Measurements from ENCODE around the gene TTC29.
A peak's percentile ranks its signal among the peaks of the same experiment; 100 is the strongest.

Gene TTC29, protein sequence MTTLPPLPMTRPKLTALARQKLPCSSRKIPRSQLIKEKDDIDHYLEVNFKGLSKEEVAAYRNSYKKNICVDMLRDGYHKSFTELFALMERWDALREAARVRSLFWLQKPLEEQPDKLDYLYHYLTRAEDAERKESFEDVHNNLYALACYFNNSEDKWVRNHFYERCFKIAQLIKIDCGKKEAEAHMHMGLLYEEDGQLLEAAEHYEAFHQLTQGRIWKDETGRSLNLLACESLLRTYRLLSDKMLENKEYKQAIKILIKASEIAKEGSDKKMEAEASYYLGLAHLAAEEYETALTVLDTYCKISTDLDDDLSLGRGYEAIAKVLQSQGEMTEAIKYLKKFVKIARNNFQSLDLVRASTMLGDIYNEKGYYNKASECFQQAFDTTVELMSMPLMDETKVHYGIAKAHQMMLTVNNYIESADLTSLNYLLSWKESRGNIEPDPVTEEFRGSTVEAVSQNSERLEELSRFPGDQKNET

DNA sequence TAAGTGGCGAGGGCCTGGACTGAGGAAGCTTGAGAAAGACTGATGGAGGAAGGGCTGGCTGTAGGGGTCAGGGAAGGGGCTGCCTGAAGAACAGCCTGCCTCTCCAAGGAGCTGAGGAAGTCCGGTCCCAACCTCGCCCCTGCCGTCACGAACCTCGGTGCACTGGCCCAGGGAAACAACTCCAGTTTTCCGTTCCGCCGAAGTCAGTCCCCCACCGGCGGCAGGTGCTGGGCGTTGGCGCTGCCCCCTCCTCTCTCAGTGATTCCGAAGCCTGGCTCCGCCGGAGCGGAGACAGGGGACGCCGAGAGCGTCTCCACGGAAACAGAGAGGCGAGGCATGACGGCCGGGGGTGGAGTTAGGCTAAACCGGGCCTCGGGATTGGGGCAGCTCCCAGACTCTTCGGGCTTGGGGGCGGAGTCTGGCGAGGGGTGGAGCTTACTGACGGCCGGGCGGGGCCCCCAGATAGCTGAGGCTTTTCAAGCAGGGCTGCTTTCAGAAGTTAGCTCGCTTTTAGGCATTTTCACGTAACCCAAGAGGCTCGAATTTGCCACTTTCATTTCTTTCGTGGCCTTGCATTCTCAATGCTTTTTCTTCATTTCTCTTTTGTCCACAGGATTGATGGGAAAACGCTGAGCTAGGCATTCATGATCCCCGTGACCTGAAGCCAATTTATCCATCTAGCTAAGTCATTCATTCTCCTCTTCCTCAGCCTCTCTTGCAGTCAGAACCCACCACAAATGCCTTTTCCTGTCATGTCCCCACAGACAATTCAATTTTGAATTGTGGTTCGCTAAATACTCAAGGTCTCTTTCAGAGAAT lies at the start of gene TTC29:
Gene TTC29, minus strand, starts transcription at position 309 of the 819 bp plus-strand sequence. CDS start 5,969 bp downstream, outside the sequence.
- DNase-seq: peak; percentile 2 to 53

DNA sequence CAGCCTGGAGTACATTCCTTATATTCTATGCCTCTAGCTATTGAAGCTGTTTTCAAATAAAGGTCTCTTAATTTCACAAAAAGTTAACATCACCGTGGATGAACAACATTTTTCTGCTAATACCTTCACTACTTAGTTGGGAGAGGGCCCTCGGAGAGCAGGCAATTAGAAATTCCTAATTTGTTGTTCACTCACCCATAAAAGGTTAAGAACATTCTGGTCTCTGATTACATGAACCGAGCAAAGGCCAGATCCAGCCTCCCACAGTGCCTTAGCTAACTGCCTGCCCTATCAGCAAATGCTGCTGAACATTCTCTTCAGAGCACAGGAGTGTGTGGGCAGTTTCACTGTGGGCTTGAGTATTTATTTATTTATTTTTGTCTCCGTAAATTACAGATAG lies 36.0 kb upstream of the TTC29 start:
- DNase-seq: no peak

DNA sequence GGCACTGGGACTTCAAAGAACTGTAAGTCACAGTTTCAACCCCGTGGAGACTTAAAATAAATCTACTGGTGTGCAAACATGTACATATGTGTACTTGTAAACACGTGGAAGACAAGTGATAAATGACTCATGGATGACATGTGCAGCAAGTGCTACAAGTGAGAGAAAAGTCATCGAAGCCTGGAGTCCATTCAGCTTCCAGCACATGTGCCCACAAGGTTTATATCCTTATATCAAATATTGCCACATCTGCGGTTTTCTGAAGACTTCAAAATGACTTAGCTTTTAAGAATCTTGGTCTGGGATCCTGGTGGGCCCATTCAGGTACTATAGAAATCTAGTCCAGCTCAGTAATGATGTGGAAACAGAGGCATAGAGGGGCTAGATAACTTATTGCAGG lies 33.0 kb upstream of the TTC29 start:
- DNase-seq: no peak

DNA sequence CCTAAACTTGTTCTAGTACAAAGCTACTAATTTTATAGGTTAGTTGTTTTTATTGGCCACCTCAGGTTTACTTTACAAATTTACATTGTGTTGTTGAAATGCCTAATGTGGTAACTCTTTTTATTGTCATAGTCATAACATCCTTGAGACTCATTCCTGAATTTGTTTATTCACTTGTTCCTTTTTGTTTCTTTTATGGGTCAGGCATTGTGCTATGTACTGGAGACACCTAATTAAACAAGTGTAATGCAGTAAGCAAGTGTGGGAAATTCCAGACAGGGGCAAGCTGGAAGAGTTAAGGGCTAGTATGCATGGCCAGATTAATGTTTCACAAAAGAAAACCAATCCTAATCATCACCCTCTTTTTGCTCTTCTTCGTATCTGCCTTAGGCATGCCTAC lies 30.5 kb upstream of the TTC29 start:
- no peak for DNase-seq

DNA sequence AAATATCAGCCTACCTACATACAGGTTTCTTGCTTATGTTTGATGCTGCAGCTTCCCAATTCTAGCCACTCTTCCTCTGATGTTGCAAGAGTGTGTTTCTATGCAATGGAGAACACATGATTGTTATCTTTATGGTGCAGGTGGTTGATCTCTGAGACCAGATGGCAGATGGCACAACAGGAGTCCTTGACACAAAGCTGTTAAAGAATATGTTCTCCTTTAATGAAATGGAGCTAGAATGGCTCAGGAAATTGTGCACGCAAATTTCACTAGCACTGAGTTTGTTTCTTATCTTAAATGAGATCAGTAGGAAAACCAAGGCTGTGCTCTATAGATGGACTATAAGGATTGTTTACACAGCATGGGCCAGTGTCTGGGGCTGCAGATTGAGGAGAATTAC lies 29.9 kb upstream of the TTC29 start:
- no peak for DNase-seq

DNA sequence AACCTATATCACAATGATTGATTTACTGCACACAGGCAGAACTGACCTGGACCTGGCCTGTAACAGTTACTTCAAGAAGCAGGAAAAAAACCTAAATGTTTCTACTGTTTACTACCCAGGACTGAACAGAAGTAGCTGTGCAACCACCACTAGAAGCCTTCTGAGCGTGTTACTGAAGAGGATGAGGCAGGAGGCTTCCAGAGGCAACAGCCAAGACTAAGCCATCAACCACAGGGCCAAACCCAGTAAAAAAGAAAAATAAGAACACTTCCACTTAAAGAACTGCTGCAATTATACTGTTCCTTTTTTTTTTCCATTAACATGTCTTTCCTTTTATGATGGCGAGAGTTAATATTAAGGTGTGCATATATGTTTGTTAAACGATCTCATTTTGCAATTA lies 29.4 kb upstream of the TTC29 start:
- no peak for DNase-seq

DNA sequence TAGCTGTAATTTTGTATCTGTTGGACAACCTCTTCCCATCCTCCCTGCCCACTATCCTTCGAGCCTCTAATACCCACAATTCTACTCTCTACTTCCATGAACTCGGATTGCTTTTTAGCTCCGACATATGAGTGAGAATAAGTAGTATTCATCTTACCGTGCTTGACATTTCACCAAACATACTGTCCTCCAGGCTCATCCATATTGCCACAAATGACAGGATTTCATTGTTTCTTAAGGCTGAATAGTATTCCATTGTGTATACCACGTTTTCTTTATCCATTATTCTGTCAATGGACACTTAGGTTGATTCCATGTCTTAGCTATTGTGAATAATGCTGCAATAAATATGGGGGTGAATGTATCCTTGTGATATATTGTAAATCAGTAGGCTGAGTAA lies 26.4 kb upstream of the TTC29 start:
- no peak for DNase-seq

DNA sequence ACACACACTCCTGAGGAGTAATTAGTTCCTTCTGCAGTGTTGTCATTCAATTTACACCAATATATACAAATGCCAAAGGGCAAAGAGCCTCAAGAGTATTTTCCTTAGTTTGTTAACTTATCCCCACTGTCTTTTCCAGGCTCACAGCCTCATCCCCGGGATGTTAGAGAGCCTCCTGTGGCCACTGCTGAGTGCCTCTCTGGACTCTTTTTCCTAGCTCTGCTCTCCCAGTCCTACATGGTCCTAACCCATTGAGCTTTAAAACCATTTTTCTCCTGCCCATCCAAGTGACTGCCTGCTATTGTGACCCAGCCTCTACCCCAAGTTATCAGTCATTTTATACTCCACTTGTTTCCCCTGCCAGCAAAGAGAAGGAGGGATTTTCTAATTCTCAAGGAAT lies 23.5 kb upstream of the TTC29 start:
- no peak for DNase-seq

DNA sequence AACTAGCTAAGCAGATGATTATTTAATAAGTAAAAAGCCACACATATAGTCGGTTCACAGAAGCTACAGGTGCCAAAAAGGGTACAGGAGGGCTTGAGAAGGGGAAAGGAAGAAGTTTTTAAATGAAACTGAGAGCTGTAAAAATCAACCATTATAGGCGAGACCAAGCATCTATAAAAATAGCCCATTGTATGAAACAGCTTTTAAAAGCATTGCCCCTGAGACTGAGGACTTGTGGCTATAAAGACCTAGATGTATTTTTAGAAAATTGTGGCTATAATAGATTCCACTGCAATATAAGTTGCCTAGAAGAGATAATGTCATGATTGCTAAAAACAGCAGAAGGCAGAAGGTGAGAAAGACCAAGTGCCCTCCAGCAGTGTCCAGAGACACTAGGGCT lies 15.0 kb upstream of the TTC29 start:
- DNase-seq: no peak

DNA sequence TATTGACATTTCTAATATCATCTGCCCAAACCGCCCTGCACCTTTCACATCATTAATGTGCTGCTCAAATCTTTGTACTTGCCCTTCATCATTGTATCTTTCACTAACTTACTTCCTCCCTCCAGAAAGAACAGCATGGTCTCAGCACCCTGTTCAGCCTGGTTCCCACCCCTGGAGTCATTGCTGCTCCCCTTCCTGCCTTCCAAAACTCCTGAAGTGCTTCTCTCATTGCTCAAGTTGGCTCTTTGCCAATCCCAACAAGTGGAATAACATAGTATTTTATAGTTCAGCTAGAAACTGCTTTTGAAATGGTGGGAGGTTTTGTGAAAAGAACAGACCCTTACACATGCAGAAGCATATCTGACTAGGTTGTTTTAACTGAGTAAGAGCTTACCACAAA lies 14.0 kb upstream of the TTC29 start:
- no peak for DNase-seq

DNA sequence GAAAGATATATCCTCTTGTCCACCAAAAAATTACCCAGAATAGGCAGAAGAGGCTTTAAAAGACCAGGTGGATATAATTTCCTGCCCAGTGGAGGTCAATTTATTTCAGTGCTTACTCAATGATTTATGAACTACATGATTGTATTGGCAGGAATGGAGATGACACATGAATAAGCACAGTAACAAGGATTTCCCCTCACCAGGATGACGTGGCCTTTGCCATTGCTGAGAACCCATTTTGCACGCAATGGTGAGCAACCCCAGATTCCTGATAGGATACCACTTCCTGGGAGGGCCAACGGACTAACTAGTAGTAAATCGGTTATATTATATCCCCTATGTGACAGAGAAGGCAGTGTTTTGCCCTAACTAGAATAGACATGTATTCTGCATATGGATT lies 11.6 kb upstream of the TTC29 start:
- DNase-seq: peak in 1 of 2 experiments; percentile 1

DNA sequence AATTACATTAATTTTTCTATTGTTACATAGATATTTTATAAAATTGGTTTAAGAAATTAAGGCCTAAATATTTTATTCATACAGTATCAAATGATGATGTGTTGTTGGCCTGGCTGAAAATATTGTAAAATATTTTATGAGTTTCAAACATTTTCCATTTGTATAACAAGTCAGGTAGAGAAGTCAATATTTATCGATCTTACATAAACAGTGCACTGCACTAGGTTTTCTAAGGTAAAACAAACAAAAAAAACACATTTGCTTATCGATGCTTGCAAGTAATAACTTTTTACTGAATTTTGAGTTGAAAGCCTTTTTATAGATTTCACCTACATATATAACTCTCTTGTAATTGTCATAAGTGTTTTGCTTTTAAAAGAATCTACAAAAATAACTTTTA lies 7.2 kb upstream of the TTC29 start:
- DNase-seq: no peak

DNA sequence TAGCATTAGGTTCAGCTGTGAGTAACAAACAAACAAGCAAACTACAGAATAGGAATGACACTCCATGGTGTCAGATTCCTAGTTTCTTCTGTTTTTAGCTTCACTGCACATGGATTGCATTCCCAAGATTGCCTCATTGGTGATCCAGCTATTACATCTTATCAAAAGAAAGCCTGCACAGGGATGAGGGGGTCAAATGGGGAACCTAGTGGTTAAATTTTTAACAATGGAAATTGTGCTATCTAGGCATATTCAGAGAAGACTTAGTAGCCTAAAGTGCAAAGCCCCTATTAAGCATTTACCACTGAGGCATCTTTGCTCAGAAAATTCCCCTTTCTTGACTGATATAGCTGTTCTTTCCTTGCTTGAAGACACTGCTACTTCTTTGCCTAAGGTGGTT lies 3.9 kb upstream of the TTC29 start:
- DNase-seq: no peak

DNA sequence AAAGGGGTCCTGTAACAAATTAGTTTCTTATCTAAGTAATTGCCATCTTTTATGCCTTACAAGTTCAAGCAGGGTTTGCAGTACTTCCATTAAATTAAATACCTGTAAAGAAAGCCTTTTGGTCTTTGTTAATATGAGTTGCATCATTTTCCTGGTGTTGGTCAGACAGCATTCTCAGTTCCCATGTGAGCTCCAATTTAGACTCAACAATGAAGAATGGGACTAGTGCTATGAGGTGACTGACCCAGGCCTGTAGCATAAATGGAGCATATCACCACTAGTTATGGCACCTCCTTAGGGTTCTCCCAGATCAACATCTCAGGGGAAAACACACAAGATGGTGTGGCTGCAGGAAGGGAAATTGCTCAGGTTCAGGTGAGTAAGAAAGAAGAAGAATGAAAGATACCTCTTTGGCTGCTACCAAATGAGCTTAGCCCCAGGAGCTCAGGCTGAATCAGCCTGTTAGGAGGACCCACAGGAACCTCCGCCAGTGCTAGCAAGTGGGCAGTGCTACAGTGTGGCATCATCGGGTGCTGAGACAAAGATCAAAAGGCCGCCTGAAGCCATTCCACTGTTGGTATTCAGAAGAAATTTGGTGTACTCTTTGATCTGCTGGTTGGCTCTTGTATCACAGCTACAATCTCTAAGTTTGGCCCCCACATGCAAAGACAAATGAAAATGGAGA lies 1.8 kb downstream of the TTC29 start:
- no peak for DNase-seq

DNA sequence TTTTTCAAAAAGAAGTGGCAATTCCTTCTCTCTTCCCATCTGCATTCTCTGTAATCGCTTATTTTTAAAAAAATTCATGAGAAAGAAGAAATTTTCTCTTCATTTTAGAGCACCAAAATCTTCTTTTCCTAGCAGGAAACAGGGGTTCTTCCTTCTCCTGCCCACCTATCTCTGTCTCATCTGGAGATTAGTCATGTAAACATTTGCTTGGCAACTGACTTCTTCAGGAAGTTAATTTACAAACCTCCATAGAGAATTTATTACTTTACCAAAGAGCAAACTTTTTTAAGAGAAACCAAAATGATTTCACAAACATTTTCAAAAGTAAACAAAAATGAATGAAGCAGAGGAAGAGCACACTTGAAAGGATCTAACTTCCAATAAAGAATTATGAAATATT lies 13.5 kb downstream of the TTC29 start:
- no peak for DNase-seq

DNA sequence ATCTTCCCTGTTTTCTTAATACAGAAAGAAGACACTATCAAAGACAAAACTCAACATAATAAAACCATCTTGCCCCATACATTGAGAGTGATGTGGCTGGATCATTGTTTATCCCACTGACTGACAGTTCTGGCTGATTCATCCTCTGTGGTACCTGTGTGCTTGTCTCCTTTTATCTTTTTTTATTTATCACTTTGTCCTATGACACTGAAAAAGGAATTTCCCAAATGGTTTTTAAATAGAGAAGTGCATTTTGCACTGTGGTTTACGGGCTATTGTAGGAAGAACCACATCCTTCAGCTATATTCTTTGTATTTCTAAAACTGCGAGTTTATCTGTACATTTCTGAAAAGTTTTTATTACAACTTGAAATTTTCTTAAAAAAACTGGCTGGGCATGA lies 15.0 kb downstream of the TTC29 start:
- no peak for DNase-seq

DNA sequence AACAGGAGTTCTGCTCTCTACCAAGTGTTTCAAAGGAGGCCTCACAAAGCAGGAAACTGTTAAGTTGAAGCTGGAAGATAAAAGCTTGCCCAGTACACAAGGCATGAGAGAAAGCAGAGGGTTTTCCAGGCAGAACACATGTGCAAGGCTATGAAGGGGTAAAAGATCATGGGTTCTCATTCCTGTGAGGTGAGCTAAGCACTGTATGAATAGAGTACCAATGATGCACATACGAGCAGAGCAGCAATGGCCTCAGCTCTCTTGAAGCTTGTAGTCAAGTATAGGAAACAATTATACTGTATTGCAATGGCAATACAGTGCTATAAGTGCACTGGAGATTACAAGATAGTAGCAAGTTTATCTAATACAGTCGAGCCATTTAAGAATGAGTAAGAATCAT lies 18.0 kb downstream of the TTC29 start:
- DNase-seq: no peak

DNA sequence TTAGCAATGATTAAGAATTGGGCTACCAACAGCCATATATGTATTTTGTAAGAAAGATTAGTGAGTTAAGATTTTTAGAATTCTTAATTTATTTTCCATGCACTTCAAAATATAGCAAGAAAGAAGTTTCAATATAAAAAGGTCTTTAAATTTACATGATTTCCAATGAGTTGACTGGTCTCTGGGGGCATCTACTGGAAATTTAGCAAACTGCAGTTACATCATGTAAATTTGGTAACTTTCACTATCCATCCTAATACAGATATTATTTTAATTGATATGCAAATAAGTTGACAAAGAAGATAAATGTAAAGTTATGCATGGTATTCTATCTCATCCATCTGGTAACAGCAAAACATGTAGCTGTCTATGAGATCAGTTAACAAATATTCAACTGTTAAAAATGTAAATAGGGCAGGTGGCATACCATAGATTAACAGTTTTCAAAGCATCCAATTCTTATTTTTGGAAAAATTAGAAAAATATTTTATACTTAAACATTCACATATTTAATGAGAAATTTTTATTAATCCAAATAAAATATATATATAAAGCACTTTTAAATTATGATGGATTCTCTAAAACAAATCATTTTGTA lies 29.1 kb downstream of the TTC29 start:
- peak in 1 of 2 experiments; percentile 24 for DNase-seq

DNA sequence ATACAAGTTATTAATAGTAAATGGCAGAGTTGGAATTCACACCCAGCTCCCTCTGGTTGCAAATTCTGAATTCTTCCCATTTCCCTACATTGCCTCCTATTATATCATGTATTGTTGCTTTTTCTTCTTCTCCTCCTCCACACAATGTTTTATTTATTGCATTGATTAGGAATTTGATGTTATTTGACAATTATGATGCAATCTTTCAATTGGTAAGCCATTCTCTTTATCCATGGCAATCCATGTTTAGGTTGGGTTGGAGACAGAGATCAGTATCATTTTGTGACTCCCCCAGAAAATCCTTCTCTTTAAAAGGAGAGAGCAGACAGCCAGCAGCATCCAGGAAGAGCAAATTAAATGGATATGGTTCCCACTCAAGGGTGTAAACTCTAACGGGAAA lies 30.5 kb downstream of the TTC29 start:
- no peak for DNase-seq

DNA sequence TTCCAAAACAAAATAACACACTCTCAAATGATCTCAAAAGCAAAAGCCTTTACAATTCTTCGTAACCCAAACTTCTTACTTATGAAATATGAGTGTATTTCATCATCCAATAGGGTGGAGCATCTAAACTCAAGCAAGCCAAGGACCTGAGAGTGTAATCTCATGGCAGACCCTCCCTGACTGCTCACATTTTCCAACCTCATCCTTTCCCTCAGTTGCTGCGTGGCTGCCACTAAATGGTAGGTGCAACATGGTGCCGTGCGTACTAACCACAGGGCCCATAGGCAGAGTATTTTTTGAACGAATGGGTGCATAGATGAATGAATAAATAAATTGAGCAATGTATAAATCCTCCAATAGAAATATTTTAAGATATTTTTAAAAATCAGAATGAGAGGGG lies 45.4 kb downstream of the TTC29 start:
- DNase-seq: no peak

DNA sequence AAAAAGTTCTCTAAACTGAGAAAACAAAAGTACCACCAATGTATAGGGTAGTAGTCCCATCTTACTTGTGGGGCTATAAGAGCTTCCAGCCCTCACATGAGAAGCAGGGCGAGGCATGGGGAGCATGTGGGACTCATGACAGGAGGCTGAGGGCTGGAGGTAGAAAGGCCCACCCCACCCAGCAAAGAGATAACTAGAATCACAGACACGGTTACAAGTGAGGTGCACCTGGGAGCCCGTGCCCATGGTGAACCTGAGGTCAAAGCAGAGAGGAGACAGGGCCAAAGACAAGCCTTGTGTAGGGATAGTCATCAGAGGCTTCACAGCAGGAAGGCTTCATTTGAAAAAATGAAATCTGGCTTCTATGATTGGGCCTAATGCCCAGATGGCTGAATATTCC lies 55.4 kb downstream of the TTC29 start:
- DNase-seq: no peak

DNA sequence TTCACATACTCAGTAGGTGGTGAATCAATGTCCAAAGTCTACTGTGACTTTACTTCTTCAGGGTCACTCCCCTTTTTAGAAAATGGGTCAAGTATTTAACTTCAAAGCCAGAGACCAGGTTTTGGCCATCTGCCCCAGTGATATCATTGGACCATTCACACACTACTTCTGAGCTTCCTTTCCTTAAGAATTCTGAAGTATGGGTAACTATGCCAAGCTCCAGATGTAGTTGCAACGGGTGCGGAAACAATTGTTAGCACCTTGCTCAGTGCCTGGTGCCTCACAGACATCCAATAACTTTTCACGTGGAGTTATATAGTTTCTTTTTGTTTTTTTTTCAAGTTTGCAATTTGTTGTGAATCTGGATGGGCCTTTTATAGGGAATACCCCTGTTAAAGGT lies 62.6 kb downstream of the TTC29 start:
- DNase-seq: no peak

DNA sequence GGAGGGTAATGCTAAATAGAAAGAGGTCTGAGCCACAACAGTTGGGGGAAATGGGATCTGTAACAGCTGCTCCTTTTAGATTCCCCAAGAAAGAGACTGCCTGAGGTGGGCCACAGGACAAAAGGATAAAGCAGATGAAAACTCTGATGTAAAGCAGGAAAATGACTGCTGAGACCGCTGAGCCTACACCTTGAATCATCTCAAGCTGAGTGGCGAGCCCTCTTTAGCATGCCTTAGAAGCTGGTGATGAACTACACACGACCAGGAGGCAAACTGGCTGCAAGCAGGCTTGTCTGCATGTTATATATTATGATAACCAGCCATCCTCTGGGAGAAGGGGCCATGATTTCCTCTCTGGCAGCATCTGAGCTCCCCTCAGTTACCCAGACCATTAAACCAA lies 88.4 kb downstream of the TTC29 start:
- DNase-seq: no peak
